Kidney epithelial cell (primary cell): Measurements from ENCODE around the gene LIMD2. TPM values are rescaled to one million over a fixed set of nuclear protein-coding genes. Genes with fewer than 3 reads are reported as not detected.

Source experiments
- DNase-seq: peaks from one replicate; pipeline ENCODE4 v3.0.0-alpha.2; 2010; ENCODE audit warnings: low read depth
- H3K27me3 ChIP-seq: 2 replicates; pipeline ENCODE4 v1.6.0; 2011; ENCODE audit warnings: low read length; ENCODE audit not compliant: control insufficient read depth, insufficient read depth
- H3K36me3 ChIP-seq: 2 replicates; pipeline ENCODE4 v1.5.1; 2011; ENCODE audit warnings: low read length; ENCODE audit not compliant: control insufficient read depth, insufficient read depth
- H3K4me3 ChIP-seq: 2 replicates; pipeline ENCODE4 v1.5.1; 2011; ENCODE audit warnings: low read depth, mild to moderate bottlenecking, control low read depth, low read length
- total RNA-seq: library from RNA; depleted of rRNA; stranded (reverse); fragments of >200 nt; gene quantifications from 2 replicates; pipeline ENCODE4 v1.2.3, GENCODE V29; 2015
- TF ChIP-seq, protein P1 (sequence below): IDR thresholded peaks from 2 replicates; pipeline ENCODE4 v1.5.1; 2011; ENCODE audit warnings: mild to moderate bottlenecking, moderate library complexity, low read length, control low read depth, inconsistent platforms; ENCODE audit not compliant: insufficient read depth, poor library complexity, severe bottlenecking

LIMD2 gene
- total RNA-seq, 1 donor from 2014 or later = 158 TPM

DNA sequence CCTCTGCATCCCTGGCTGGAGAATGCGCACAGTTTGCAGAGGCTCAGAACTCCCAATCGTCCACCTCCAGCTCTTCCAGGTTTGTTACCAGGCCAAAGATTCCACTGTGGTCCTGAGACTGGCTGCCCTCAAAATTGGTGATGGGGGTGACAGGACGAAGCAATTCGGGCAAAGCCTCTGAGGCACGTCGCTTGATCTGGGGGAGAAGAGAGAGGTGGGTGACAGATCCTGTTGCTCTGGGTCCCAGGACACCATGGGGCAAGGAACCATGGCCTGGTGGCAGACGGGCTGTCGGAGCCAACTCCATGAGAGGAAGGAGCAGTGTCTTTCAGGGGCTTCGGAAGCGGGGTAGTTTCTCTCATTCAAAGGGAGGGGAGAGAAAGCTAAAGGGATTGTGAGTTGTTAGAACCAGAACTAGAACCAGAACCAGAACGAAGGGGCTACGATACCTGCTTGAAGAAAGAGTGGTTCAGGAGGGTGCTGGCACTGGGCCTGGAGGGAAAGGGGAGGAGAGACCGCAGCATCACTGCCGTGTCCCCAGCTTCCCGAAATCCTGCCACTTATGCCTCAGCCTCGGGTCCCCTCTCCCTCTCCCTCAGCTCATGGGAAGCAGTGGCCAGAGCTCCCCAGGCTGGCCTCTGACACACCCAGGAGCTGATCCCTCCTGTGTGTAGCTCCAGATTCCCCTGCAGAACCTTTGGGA is 3.8 kb upstream of the LIMD2 start:
- peaks cover 2% of the 10 kb centered on the region for H3K36me3 ChIP-seq
- TF ChIP-seq, protein P1, sequence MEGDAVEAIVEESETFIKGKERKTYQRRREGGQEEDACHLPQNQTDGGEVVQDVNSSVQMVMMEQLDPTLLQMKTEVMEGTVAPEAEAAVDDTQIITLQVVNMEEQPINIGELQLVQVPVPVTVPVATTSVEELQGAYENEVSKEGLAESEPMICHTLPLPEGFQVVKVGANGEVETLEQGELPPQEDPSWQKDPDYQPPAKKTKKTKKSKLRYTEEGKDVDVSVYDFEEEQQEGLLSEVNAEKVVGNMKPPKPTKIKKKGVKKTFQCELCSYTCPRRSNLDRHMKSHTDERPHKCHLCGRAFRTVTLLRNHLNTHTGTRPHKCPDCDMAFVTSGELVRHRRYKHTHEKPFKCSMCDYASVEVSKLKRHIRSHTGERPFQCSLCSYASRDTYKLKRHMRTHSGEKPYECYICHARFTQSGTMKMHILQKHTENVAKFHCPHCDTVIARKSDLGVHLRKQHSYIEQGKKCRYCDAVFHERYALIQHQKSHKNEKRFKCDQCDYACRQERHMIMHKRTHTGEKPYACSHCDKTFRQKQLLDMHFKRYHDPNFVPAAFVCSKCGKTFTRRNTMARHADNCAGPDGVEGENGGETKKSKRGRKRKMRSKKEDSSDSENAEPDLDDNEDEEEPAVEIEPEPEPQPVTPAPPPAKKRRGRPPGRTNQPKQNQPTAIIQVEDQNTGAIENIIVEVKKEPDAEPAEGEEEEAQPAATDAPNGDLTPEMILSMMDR = no peak
- DNase-seq = no peak
- no peaks in the 10 kb centered on the region for H3K27me3 ChIP-seq
- H3K4me3 ChIP-seq = no peak overlapping the region

DNA sequence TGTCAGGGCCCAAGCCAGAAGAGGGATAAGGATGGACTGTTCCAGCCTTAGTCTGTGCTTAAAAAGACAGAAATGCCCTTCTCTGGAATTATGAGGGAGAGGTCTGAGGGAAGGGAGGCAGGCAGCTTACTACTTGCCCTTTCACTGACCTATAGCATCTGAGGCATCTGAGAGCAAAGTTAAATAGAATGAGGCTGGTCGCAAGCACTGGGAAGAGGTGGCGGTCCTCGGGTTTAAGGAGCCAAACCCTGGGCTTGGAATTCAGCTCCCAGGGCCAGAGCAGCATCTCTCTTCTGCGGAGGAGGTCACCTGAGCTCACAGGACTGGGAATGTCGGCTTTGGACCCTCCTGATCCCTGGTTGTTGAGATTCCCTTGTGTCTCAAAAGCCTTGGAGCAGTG is 3.1 kb upstream of the LIMD2 start:
- Histone ChIP-seq H3K36me3 (peaks cover 2% of the 10 kb centered on the region), H3K4me3 (no peak overlapping the region), H3K27me3 (no peaks in the 10 kb centered on the region)
- TF ChIP-seq, protein P1 = no peak
- no peak for DNase-seq

DNA sequence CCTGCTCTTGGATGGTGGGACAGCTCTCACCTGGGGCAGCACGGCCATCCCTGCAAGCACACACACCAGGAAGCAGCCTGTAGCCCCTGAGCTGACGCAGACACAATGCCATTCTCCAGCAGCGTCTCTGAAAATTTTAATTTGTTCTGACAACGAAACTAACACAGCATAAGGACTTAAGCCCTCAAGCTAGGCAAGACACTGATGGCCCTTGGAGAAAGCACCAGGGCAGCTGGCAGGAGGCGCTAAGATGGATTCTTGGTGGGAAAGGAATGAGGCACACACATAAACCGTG is 2.7 kb upstream of the LIMD2 start:
- Histone ChIP-seq H3K4me3 (no peak overlapping the region), H3K36me3 (peaks cover 3% of the 10 kb centered on the region), H3K27me3 (no peaks in the 10 kb centered on the region)
- no peak for DNase-seq
- TF ChIP-seq, protein P1 = no peak

DNA sequence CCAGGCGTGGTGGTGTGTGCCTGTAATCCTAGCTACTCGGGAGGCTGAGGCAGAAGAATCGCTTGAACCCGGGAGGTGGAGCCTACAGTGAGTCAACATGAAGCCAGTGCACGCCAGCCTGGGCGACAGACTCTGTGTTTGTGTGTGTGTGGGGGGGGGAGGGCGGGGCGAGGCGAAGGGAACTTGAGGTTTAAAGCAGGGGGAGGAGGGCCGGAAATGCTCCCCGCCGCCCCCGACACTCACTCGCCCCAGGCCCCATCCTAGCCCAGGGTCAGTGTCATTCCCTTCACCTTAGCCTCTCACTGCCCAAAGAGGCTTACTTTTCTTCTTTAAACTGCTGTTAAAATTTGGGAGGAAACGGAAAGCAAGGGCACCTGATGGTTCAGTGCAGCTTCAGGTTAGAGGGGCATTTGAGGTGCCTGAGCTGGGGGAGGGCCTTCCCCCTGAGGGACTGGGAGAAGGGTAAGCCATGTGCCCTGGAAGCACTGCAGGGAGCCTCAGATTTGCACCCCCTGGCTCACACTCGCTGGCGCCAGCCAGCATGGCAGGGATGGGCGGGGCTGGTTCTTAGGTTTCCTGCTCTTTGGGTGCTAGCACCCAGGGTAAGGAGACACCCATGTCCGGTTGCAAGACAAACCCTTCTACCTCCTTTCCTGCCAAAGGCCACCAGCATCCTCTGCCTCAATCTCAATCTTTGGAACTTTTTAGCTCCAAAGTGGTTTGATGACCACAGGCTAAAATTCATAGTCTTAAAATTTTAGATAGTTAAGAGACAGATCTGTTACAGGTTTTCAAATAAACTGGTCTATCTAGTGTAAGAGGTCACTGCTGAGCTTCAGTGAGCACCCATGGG is 2.2 kb upstream of the LIMD2 start:
- peaks cover 3% of the 10 kb centered on the region for H3K36me3 ChIP-seq
- no peaks in the 10 kb centered on the region for H3K27me3 ChIP-seq
- no peak overlapping the region for H3K4me3 ChIP-seq
- TF ChIP-seq, protein P1 = no peak
- no peak for DNase-seq

DNA sequence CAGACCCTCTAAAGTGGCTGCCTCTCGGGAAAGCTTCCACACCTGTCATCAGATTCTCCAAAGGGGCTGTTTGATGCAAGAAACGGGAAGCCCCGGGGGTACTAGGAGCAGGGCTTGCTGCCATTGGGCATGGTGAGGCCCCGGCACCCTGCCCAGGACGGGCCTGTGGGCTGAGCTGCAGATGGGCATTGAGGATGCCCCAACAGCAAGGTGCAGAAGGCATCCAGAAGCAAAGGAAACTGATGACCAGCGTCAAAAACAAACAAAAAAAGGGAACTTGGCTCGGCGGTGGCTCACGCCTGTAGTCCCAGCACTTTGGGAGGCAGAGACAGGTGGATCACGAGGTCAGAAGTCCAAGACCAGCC is 1.5 kb upstream of the LIMD2 start:
- TF ChIP-seq, protein P1 = no peak
- no peak overlapping the region for H3K4me3 ChIP-seq
- no peaks in the 10 kb centered on the region for H3K27me3 ChIP-seq
- peaks cover 3% of the 10 kb centered on the region for H3K36me3 ChIP-seq
- no peak for DNase-seq
